A673 (cell line): ENCODE data around the gene ZNF490.

Experiments
- CTCF ChIP-seq: fragments of 300-800, 200-600 bp; sonication (generic); conservative IDR thresholded peaks from 2 replicates; pipeline ENCODE4 v1.5.1; 2017; ENCODE audit warnings: low read depth, mild to moderate bottlenecking, antibody characterized with exemption, low read length, moderate library complexity, mixed read lengths
- EZH2 ChIP-seq: fragments of 200-600 bp; sonication (generic); IDR thresholded peaks from 2 replicates; pipeline ENCODE4 v1.6.1; 2017; ENCODE audit warnings: borderline replicate concordance, low read depth, mild to moderate bottlenecking, mixed read lengths, antibody characterized with exemption, low read length; ENCODE audit not compliant: poor library complexity, severe bottlenecking

- TF ChIP-seq CTCF (no peak), EZH2 (no peak)
Observed at GRCh38 chr19:12647047-12647446, 36.4 kb upstream of the ZNF490 start.
